GM12878 (cell line): ENCODE results near the gene DYNLT2. TPM values are rescaled to one million over a fixed set of nuclear protein-coding genes. Genes with fewer than 3 reads are reported as not detected.

Experiments
- ATAC-seq: fragments of 200-7000 bp; cut with Tn5 transposase; 3 replicates; pipeline ENCODE4 v1.9.1; 2020; ENCODE audit warnings: mild to moderate bottlenecking, moderate library complexity
- BruUV-seq: library from RNA; stranded (reverse); fragments of 400-500 nt; replicated peaks from 2 replicates; lab custom pipeline; 2021; lab: Mats Ljungman, UMichigan
- CTCF ChIA-PET: fragments of 300-600 bp; sonication (Branson Sonifier 250); formaldehyde crosslinking; extraction: SDS; loops from one replicate; lab custom pipeline; 2021; ENCODE audit warnings: inconsistent platforms; lab: Yijun Ruan, JAX
- POLR2A ChIA-PET: fragments of 350-600 bp; formaldehyde crosslinking; extraction: SDS; loops from one replicate; lab custom pipeline; 2021; ENCODE audit warnings: inconsistent platforms; lab: Charles Lee
- RAD21 ChIA-PET: fragments of 300-600 bp; sonication (Branson Sonifier 250); formaldehyde crosslinking; loops from one replicate; lab custom pipeline; 2023; ENCODE audit warnings: antibody characterized with exemption; ENCODE audit not compliant: unreplicated experiment; lab: Charles Lee
- SMC1A ChIA-PET: fragments of 300-600 bp; sonication (Branson Sonifier 250); formaldehyde crosslinking; loops from one replicate; lab custom pipeline; 2023; ENCODE audit not compliant: unreplicated experiment, uncharacterized antibody; lab: Charles Lee
- DNase-seq: peaks from one replicate; pipeline ENCODE4 v3.0.0-alpha.2; 2011; ENCODE audit warnings: low read depth, low spot score
- FAIRE-seq: peaks from 3 replicates; lab custom pipeline; 2011; peaks lifted over from hg19 to GRCh38; lab: Jason Lieb, UNC
- H2AFZ ChIP-seq: 2 replicates; pipeline ENCODE4 v1.6.0; 2011; ENCODE audit warnings: low read depth, low read length, control low read depth; ENCODE audit not compliant: control insufficient read depth
- H3K27ac ChIP-seq: 2 replicates; pipeline ENCODE4 v1.5.1; 2011; ENCODE audit warnings: control low read depth; ENCODE audit not compliant: control insufficient read depth, insufficient read depth
- H3K27me3 ChIP-seq, 2 experiments: replicated peaks in 1 of 2; 2 replicates each; pipeline versions ENCODE4 v1.6.0 to v1.6.1; 2011; ENCODE audit warnings: low read length in 1 of 2; ENCODE audit not compliant: control insufficient read depth in 2 of 2, insufficient read depth in 2 of 2
- H3K36me3 ChIP-seq, 2 experiments: 2 replicates each; pipeline ENCODE4 v1.5.1; 2011; ENCODE audit warnings: low read length in 1 of 2; ENCODE audit not compliant: control insufficient read depth in 2 of 2, insufficient read depth in 2 of 2
- H3K4me1 ChIP-seq: 2 replicates; pipeline ENCODE4 v1.6.1; 2011; ENCODE audit warnings: mild to moderate bottlenecking, low read length, moderate library complexity, mixed read lengths; ENCODE audit not compliant: control insufficient read depth, insufficient read depth
- H3K4me2 ChIP-seq: 2 replicates; pipeline ENCODE4 v1.6.0; 2011; ENCODE audit warnings: control low read depth; ENCODE audit not compliant: control insufficient read depth, insufficient read depth
- H3K4me3 ChIP-seq: fragments of 200-600 bp; sonication (generic); 2 replicates; pipeline ENCODE4 v1.5.1; 2016
- H3K79me2 ChIP-seq: 2 replicates; pipeline ENCODE4 v1.6.0; 2011; ENCODE audit warnings: low read length; ENCODE audit not compliant: control insufficient read depth, insufficient read depth
- H3K9ac ChIP-seq: 2 replicates; pipeline ENCODE4 v1.8.0; 2011; ENCODE audit warnings: low read length, control low read depth, mixed read lengths; ENCODE audit not compliant: control insufficient read depth, insufficient read depth
- H3K9me3 ChIP-seq: replicated peaks from 3 replicates; pipeline ENCODE4 v1.5.1; 2011; ENCODE audit warnings: mild to moderate bottlenecking, low read length; ENCODE audit not compliant: control insufficient read depth, insufficient read depth
- H4K20me1 ChIP-seq: 2 replicates; pipeline ENCODE4 v1.6.0; 2011; ENCODE audit not compliant: control insufficient read depth, insufficient read depth
- BACH1 ChIP-seq: fragments of 450-650 bp; IDR thresholded peaks from 2 replicates; pipeline ENCODE4 v1.6.1; 2017; ENCODE audit warnings: mild to moderate bottlenecking, borderline replicate concordance
- ETV6 ChIP-seq, 2 experiments: fragments of 450-650 bp in 1 of 2; IDR thresholded peaks in 1 of 2; conservative IDR thresholded peaks in 1 of 2; 2 replicates each; pipeline ENCODE4 v1.6.1; 2014; ENCODE audit warnings: antibody characterized with exemption in 1 of 2, borderline replicate concordance in 1 of 2, low read depth in 1 of 2, mild to moderate bottlenecking in 1 of 2, moderate library complexity in 1 of 2
- FOXK2 ChIP-seq: fragments of 450-650 bp; IDR thresholded peaks from 2 replicates; pipeline ENCODE4 v1.6.1; 2017; ENCODE audit warnings: mild to moderate bottlenecking, moderate library complexity
- HDAC2 ChIP-seq: fragments of 200-600 bp; sonication (generic); IDR thresholded peaks from 2 replicates; pipeline ENCODE4 v1.6.1; 2017
- IKZF1 ChIP-seq: fragments of 450-650 bp; conservative IDR thresholded peaks from 2 replicates; pipeline ENCODE4 v1.6.1; 2017; ENCODE audit warnings: antibody characterized with exemption, mild to moderate bottlenecking
- KLF5 ChIP-seq: fragments of 450-650 bp; IDR thresholded peaks from 2 replicates; pipeline ENCODE4 v1.6.1; 2014; ENCODE audit warnings: mild to moderate bottlenecking; ENCODE audit not compliant: partially characterized antibody
- MXI1 ChIP-seq: fragments of 150-350 bp; IDR thresholded peaks from 2 replicates; pipeline ENCODE4 v1.6.1; 2011; ENCODE audit warnings: low read depth, mild to moderate bottlenecking, inconsistent platforms, low read length, improper control_type of control experiment
- RAD21 ChIP-seq: IDR thresholded peaks from 2 replicates; pipeline ENCODE4 v1.6.1; 2011; ENCODE audit warnings: mild to moderate bottlenecking, low read depth, low read length, moderate library complexity; ENCODE audit not compliant: insufficient read depth
- STAT3 ChIP-seq: IDR thresholded peaks from 2 replicates; pipeline ENCODE4 v1.6.1; 2011; ENCODE audit warnings: low read depth, low read length, improper control_type of control experiment
- SUPT20H ChIP-seq: IDR thresholded peaks from 2 replicates; pipeline ENCODE4 v1.6.1; 2011; ENCODE audit warnings: low read depth, mild to moderate bottlenecking, low read length, moderate library complexity, borderline replicate concordance; ENCODE audit not compliant: control insufficient read depth
- ZBED1 ChIP-seq: IDR thresholded peaks from 2 replicates; pipeline ENCODE4 v1.6.1; 2016; ENCODE audit warnings: borderline replicate concordance
- WGBS: methylation state at CpG from one replicate; pipeline ENCODE4 v1.1.6; 2016; ENCODE audit warnings: low lambda C conversion rate; ENCODE audit not compliant: insufficient replicate concordance, insufficient coverage; ENCODE audit errors: missing lambda C conversion rate; 5-methylcytosine and 5-hydroxymethylcytosine counted together
- in situ Hi-C: fragments of 300-500 bp; cut with MboI; formaldehyde crosslinking; loops from 9 replicates; pipeline ENCODE4 v1.14.3; 2018; ENCODE audit warnings: mixed read lengths
- intact Hi-C: fragments of 100-400 bp; cut with micrococcal nuclease; formaldehyde crosslinking; loops from one replicate; pipeline ENCODE4 v1.14.2; 2022; ENCODE audit not compliant: unreplicated experiment
- polyA plus RNA-seq, 11 experiments: library from polyadenylated mRNA; depleted of rRNA in 4 of 11; unstranded in 6 of 11; stranded (reverse) in 5 of 11; fragments of >200 nt; fragmentation: Nextera tagmentation in 4 of 11; fragmentation: Illumina TruSeq in 1 of 11; extraction: Ambion mirVana in 4 of 11; extraction: Trizol in 1 of 11; gene quantifications; 1 replicate in 1 of 11; 2 replicates in 10 of 11; pipeline versions ENCODE4 v1.2.1 to v1.2.3, GENCODE V29; 2011 to 2016; ENCODE audit warnings: inconsistent platforms in 2 of 11, missing spikeins in 2 of 11, low read depth in 1 of 11
- total RNA-seq, 4 experiments: library from RNA; depleted of rRNA in 3 of 4; stranded (reverse); fragments of >200 nt in 3 of 4; fragmentation: Illumina TruSeq in 1 of 4; extraction: Trizol in 1 of 4; gene quantifications; 2 replicates each; pipeline versions ENCODE4 v1.2.1 to v1.2.3, GENCODE V29; 2013 to 2021
- TF ChIP-seq, protein P1 (sequence below): IDR thresholded peaks from 2 replicates; pipeline ENCODE4 v1.6.1; 2012; ENCODE audit warnings: mild to moderate bottlenecking, low read depth, low read length
- TF ChIP-seq, protein P2 (sequence below): fragments of 450-650 bp; IDR thresholded peaks from 2 replicates; pipeline ENCODE4 v1.6.1; 2017; ENCODE audit warnings: borderline replicate concordance
- TF ChIP-seq, protein P3 (sequence below): fragments of 150-350 bp; IDR thresholded peaks from 2 replicates; pipeline ENCODE4 v1.6.1; 2014; ENCODE audit warnings: mild to moderate bottlenecking, low read depth, low read length
- TF ChIP-seq, protein P4 (sequence below): fragments of 150-350 bp; IDR thresholded peaks from 2 replicates; pipeline ENCODE4 v1.6.1; 2016; ENCODE audit warnings: low read depth, low read length

Gene DYNLT2
- total and polyA plus RNA-seq, 10 of the 15 experiments (the other 5 are each of a cell fraction or from before 2014, with no cell fraction given): 2.2 to 5.9 (median 5.4) TPM

DNA sequence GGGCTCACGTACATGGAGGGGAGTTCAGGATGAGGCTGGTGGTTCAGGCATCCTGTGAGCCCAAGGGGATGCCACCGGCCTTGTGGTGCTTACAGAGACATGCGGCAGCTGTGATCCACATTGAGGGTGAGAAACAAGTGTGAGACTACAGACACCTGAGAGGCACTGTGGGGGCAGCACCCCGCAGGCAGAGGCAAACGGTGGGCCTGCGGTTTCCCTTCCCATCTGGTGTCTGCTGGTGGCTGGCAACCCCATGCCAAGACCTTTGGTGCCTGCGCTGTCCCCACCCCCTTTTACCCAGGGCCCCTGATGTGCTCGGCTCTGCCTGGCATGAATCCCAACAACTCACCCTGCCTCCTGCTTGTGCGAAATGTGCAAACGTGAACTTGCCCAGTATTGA lies 42.0 kb upstream of the DYNLT2 start:
- DNase-seq: no peak
- no peaks in the 10 kb centered on the region for H3K9me3 ChIP-seq
- H2AFZ ChIP-seq: no peak overlapping the region
- intact Hi-C loops: no loop called here
- TF ChIP-seq ETV6 (conservative IDR thresholded peaks at IDR 0.05 in 1 of 2, IDR thresholded peaks at IDR 0.05 in 1 of 2; ENCODE audit: borderline replicate concordance in 1 of 2, low read depth in 1 of 2) (no peak), STAT3 (no peak), BACH1 (no peak), MXI1 (no peak), IKZF1 (no peak), SUPT20H (no peak), RAD21 (no peak), HDAC2 (no peak), ZBED1 (no peak), KLF5 (no peak), FOXK2 (no peak)
- TF ChIP-seq, protein P1, sequence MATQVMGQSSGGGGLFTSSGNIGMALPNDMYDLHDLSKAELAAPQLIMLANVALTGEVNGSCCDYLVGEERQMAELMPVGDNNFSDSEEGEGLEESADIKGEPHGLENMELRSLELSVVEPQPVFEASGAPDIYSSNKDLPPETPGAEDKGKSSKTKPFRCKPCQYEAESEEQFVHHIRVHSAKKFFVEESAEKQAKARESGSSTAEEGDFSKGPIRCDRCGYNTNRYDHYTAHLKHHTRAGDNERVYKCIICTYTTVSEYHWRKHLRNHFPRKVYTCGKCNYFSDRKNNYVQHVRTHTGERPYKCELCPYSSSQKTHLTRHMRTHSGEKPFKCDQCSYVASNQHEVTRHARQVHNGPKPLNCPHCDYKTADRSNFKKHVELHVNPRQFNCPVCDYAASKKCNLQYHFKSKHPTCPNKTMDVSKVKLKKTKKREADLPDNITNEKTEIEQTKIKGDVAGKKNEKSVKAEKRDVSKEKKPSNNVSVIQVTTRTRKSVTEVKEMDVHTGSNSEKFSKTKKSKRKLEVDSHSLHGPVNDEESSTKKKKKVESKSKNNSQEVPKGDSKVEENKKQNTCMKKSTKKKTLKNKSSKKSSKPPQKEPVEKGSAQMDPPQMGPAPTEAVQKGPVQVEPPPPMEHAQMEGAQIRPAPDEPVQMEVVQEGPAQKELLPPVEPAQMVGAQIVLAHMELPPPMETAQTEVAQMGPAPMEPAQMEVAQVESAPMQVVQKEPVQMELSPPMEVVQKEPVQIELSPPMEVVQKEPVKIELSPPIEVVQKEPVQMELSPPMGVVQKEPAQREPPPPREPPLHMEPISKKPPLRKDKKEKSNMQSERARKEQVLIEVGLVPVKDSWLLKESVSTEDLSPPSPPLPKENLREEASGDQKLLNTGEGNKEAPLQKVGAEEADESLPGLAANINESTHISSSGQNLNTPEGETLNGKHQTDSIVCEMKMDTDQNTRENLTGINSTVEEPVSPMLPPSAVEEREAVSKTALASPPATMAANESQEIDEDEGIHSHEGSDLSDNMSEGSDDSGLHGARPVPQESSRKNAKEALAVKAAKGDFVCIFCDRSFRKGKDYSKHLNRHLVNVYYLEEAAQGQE: no peak
- TF ChIP-seq, protein P2, sequence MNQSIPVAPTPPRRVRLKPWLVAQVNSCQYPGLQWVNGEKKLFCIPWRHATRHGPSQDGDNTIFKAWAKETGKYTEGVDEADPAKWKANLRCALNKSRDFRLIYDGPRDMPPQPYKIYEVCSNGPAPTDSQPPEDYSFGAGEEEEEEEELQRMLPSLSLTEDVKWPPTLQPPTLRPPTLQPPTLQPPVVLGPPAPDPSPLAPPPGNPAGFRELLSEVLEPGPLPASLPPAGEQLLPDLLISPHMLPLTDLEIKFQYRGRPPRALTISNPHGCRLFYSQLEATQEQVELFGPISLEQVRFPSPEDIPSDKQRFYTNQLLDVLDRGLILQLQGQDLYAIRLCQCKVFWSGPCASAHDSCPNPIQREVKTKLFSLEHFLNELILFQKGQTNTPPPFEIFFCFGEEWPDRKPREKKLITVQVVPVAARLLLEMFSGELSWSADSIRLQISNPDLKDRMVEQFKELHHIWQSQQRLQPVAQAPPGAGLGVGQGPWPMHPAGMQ: no peak
- TF ChIP-seq, protein P3, sequence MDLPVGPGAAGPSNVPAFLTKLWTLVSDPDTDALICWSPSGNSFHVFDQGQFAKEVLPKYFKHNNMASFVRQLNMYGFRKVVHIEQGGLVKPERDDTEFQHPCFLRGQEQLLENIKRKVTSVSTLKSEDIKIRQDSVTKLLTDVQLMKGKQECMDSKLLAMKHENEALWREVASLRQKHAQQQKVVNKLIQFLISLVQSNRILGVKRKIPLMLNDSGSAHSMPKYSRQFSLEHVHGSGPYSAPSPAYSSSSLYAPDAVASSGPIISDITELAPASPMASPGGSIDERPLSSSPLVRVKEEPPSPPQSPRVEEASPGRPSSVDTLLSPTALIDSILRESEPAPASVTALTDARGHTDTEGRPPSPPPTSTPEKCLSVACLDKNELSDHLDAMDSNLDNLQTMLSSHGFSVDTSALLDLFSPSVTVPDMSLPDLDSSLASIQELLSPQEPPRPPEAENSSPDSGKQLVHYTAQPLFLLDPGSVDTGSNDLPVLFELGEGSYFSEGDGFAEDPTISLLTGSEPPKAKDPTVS: no peak
- TF ChIP-seq, protein P4, sequence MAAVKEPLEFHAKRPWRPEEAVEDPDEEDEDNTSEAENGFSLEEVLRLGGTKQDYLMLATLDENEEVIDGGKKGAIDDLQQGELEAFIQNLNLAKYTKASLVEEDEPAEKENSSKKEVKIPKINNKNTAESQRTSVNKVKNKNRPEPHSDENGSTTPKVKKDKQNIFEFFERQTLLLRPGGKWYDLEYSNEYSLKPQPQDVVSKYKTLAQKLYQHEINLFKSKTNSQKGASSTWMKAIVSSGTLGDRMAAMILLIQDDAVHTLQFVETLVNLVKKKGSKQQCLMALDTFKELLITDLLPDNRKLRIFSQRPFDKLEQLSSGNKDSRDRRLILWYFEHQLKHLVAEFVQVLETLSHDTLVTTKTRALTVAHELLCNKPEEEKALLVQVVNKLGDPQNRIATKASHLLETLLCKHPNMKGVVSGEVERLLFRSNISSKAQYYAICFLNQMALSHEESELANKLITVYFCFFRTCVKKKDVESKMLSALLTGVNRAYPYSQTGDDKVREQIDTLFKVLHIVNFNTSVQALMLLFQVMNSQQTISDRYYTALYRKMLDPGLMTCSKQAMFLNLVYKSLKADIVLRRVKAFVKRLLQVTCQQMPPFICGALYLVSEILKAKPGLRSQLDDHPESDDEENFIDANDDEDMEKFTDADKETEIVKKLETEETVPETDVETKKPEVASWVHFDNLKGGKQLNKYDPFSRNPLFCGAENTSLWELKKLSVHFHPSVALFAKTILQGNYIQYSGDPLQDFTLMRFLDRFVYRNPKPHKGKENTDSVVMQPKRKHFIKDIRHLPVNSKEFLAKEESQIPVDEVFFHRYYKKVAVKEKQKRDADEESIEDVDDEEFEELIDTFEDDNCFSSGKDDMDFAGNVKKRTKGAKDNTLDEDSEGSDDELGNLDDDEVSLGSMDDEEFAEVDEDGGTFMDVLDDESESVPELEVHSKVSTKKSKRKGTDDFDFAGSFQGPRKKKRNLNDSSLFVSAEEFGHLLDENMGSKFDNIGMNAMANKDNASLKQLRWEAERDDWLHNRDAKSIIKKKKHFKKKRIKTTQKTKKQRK: no peak
- H3K4me3 ChIP-seq: no peak overlapping the region
- ChIA-PET POLR2A (no interaction called here), SMC1A (interaction anchor here (0.6 kb wide), 1 partner anchor 21 kb away, joined by 3 read pairs; no protein-coding TSS in a partner anchor), RAD21 (no interaction called here), CTCF (interaction anchor here (1.1 to 2.5 kb wide), 4 partner anchors 11 to 737 kb away, joined by 3 to 7 read pairs (median 4); no protein-coding TSS in a partner anchor)
- H3K4me1 ChIP-seq: peaks cover 4% of the 10 kb centered on the region; the same call in 1 of the 2 replicates
- H3K27ac ChIP-seq: no peak overlapping the region
- H3K9ac ChIP-seq: no peak overlapping the region
- in situ Hi-C loops: loop anchor here (5.0 kb wide), 1 partner anchor 724 kb away; no protein-coding TSS in a partner anchor
- H3K27me3 ChIP-seq: peaks cover 3 to 4% of the 10 kb centered on the region in 2 experiments
- 58% methylated on average over 10 of the region's 10 CpGs for WGBS
- BruUV-seq: no TSS peak
- no peak for ATAC-seq
- H3K4me2 ChIP-seq: no peak overlapping the region
- no peaks in the 10 kb centered on the region for H3K79me2 ChIP-seq
- H3K36me3 ChIP-seq: no peaks in the 10 kb centered on the region
- H4K20me1 ChIP-seq: no peaks in the 10 kb centered on the region
- no peak for FAIRE-seq
